Upper lobe of left lung (tissue), 4 donors: ENCODE results near the gene LMF2.

Source experiments
- CTCF ChIP-seq, 6 experiments: fragments of 450-650 bp in 4 of 6; fragments of 200-600 bp in 2 of 6; sonication (generic) in 2 of 6; IDR thresholded peaks; one replicate each; pipeline ENCODE4 v1.5.1; 2016 to 2019; ENCODE audit warnings: antibody characterized with exemption in 6 of 6
- POLR2A ChIP-seq, 4 donors: fragments of 450-650 bp; IDR thresholded peaks; one replicate each; pipeline ENCODE4 v1.5.1; 2016 to 2017; ENCODE audit warnings: antibody characterized with exemption in 4 of 4, mild to moderate bottlenecking in 2 of 4

GRCh38 chr22:50483977-50484853, 23.3 kb downstream of the LMF2 start:
- TF ChIP-seq CTCF (IDR thresholded peaks at IDR 0.05) (no peak), POLR2A (IDR thresholded peaks at IDR 0.05) (no peak)
